ENCODE measurements around the gene MT1F. TPM values are rescaled to one million over a fixed set of nuclear protein-coding genes. Genes with fewer than 3 reads are reported as not detected.

Gene MT1F
- total RNA-seq, 1 experiment from 2014 or later: not detected

- H3K9me3 ChIP-seq (replicated peaks): no peaks in the 10 kb centered on the region
- DNase-seq (ENCODE audit: low read depth in 1 of 2, low spot score in 2 of 2): no peak
- peaks cover 12% of the 10 kb centered on the region for H3K4me1 ChIP-seq (replicated peaks)
- H3K27ac ChIP-seq: no peak overlapping the region
- H3K27me3 ChIP-seq (replicated peaks): peaks cover 7% of the 10 kb centered on the region
- no peak overlapping the region for H3K4me3 ChIP-seq
- no peaks in the 10 kb centered on the region for H3K36me3 ChIP-seq
These were observed 22.1 kb downstream of the MT1F start for GRCh38 chr16:56679818-56680217.

DNA sequence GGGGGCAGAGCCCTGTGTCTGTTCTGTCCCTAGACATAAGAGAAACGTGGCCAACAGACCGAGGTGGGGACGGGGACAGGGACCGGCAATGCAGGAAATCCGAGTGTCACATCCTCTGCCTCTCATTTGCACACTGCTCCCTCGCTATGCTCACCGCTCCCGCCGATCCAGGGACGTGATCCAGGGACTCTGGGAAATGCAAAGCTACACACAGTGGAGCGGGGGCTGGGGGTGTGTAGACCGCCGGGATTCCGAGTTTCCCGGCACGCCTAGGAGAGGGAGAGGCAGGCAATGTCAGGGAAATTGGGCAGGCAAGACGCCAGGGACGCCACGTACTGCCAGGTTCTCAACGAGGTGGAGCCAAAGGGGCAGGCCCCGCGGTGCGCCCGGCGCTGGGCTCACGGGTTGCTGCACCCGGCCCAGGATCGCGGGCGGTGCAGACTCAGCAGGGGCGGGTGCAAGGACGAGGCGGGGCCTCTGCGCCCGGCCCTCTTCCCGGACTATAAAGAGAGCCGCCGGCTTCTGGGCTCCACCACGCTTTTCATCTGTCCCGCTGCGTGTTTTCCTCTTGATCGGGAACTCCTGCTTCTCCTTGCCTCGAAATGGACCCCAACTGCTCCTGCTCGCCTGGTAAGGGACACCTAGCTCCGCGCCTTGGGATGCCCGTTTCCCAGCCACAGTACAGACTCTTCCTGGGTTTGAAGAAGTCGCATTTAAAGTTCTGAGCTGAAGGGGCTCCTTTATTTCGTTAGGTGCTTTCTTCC is 24.4 kb downstream of the MT1F start, which contains the start of gene MT1X:
Gene MT1X (plus strand): TSS at position 532 of the 764 bp plus-strand sequence. CDS start 71 bp downstream, at position 603.
- H3K36me3 ChIP-seq: no peaks in the 10 kb centered on the region
- H3K9me3 ChIP-seq (replicated peaks): 0 out of 2 replicates have a peak, but pooled peaks cover 4% of the 10 kb centered on the region
- peak; percentile 81 to 83 for DNase-seq (ENCODE audit: low read depth in 1 of 2, low spot score in 2 of 2)
- peaks cover under 1% of the 10 kb centered on the region; the same call in 1 of the 2 replicates for H3K27me3 ChIP-seq (replicated peaks)
- H3K27ac ChIP-seq: no peak within 1 kb of the TSS; the same call in 1 of the 2 replicates
- H3K4me1 ChIP-seq (replicated peaks): peaks cover 12% of the 10 kb centered on the region
- peak within 1 kb of the TSS; percentile 41 for H3K4me3 ChIP-seq

- Histone ChIP-seq H3K27ac (no peak overlapping the region; the same call in 1 of the 2 replicates), H3K9me3 (replicated peaks) (0 out of 2 replicates have a peak, but pooled peaks cover 4% of the 10 kb centered on the region)
- DNase-seq (ENCODE audit: low read depth in 1 of 2, low spot score in 2 of 2): no peak
These were observed 25.1 kb downstream of the MT1F start for GRCh38 chr16:56682703-56683397.

DNA sequence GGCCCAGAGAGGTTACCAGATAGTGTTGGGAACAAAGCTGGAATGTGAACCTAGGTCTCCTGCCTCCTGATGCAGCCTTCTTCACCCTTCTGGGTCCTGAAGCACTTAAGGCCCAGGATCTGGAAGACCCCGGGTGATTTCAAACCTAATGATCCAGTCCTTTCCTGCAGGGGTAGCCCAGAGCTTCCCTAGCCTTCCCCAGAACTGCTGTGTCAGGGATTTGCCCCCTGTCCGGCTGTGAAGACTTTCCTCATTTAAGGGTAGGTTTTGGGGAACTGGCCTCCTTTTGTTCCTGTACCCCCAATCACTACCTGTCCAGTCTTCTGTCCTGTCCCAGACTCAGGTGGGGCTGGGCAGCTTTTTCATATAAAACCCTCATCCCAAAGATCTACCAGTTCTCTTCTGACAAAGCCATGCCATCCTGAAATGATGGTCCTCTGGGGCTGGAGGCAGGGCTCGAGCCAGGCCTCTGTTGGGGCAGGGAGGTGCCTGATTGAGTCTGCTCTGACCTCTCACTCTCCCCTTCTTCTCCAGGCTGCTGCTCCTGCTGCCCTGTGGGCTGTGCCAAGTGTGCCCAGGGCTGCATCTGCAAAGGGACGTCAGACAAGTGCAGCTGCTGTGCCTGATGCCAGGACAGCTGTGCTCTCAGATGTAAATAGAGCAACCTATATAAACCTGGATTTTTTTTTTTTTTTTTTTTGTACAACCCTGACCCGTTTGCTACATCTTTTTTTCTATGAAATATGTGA is 25.8 kb downstream of the MT1F start:
- Histone ChIP-seq H3K9me3 (replicated peaks) (0 out of 2 replicates have a peak, but pooled peaks cover 4% of the 10 kb centered on the region), H3K27me3 (replicated peaks) (no peaks in the 10 kb centered on the region), H3K4me1 (replicated peaks) (peaks cover 12% of the 10 kb centered on the region), H3K36me3 (no peaks in the 10 kb centered on the region), H3K4me3 (no peak overlapping the region), H3K27ac (no peak overlapping the region)
- no peak for DNase-seq (ENCODE audit: low read depth in 1 of 2, low spot score in 2 of 2)

More at GRCh38 chr16:56682703-56683397, 25.1 kb downstream of the MT1F start:
- H3K4me3 ChIP-seq: peak overlapping the region; percentile 41
- no peaks in the 10 kb centered on the region for H3K36me3 ChIP-seq
- peaks cover 12% of the 10 kb centered on the region for H3K4me1 ChIP-seq (replicated peaks)
- no peaks in the 10 kb centered on the region for H3K27me3 ChIP-seq (replicated peaks)

GRCh38 chr16:56684256-56684925 is 26.6 kb downstream of the MT1F start:
- H3K9me3 ChIP-seq (replicated peaks): 0 out of 2 replicates have a peak, but pooled peaks cover 4% of the 10 kb centered on the region
- DNase-seq (ENCODE audit: low read depth in 1 of 2, low spot score in 2 of 2): no peak
- H3K4me3 ChIP-seq: no peak overlapping the region
- no peaks in the 10 kb centered on the region for H3K27me3 ChIP-seq (replicated peaks)
- H3K36me3 ChIP-seq: no peaks in the 10 kb centered on the region
- H3K4me1 ChIP-seq (replicated peaks): peaks cover 12% of the 10 kb centered on the region
- H3K27ac ChIP-seq: no peak overlapping the region

- no peaks in the 10 kb centered on the region for H3K27me3 ChIP-seq (replicated peaks)
- H3K27ac ChIP-seq: no peak overlapping the region
- H3K9me3 ChIP-seq (replicated peaks): 0 out of 2 replicates have a peak, but pooled peaks cover 4% of the 10 kb centered on the region
- peaks cover 12% of the 10 kb centered on the region for H3K4me1 ChIP-seq (replicated peaks)
- no peak for DNase-seq (ENCODE audit: low read depth in 1 of 2, low spot score in 2 of 2)
- H3K4me3 ChIP-seq: no peak overlapping the region
- H3K36me3 ChIP-seq: no peaks in the 10 kb centered on the region
These were observed 27.3 kb downstream of the MT1F start for GRCh38 chr16:56684926-56685590.

GRCh38 chr16:56686758-56687157 is 29.0 kb downstream of the MT1F start:
- peaks cover 11% of the 10 kb centered on the region for H3K4me1 ChIP-seq (replicated peaks)
- H3K4me3 ChIP-seq: no peak overlapping the region
- H3K27me3 ChIP-seq (replicated peaks): no peaks in the 10 kb centered on the region
- H3K9me3 ChIP-seq (replicated peaks): 0 out of 2 replicates have a peak, but pooled peaks cover 4% of the 10 kb centered on the region
- no peak overlapping the region for H3K27ac ChIP-seq
- DNase-seq (ENCODE audit: low read depth in 1 of 2, low spot score in 2 of 2): no peak
- no peaks in the 10 kb centered on the region for H3K36me3 ChIP-seq

DNA sequence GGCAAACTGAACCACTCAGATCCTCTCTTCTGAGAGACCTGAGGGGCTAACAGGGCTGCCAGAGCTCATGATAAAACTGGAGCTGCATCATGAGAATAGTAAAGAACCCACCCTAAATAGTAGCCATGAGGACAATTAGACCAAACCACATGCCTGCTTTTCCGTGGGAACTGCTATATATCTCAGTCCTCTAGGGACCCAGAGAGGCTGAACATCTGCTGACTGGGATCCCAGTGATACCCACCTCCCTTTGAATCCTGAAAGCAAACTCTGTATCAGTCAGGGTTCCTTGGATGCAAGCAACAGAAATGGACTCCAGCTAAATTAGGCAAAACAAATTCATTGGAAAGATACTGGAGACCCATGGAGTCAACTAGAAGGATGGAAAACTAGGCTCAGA is 31.0 kb downstream of the MT1F start:
- DNase-seq (ENCODE audit: low read depth in 1 of 2, low spot score in 2 of 2): no peak
- H3K27me3 ChIP-seq (replicated peaks): no peaks in the 10 kb centered on the region
- no peaks in the 10 kb centered on the region for H3K4me1 ChIP-seq (replicated peaks)
- H3K4me3 ChIP-seq: no peak overlapping the region
- H3K9me3 ChIP-seq (replicated peaks): 0 out of 2 replicates have a peak, but pooled peaks cover 4% of the 10 kb centered on the region
- H3K27ac ChIP-seq: no peak overlapping the region
- no peaks in the 10 kb centered on the region for H3K36me3 ChIP-seq

GRCh38 chr16:56689171-56689570 is 31.4 kb downstream of the MT1F start:
- no peaks in the 10 kb centered on the region for H3K4me1 ChIP-seq (replicated peaks)
- no peak overlapping the region for H3K27ac ChIP-seq
- no peak for DNase-seq (ENCODE audit: low read depth in 1 of 2, low spot score in 2 of 2)
- H3K9me3 ChIP-seq (replicated peaks): 0 out of 2 replicates have a peak, but pooled peaks cover 4% of the 10 kb centered on the region
- H3K36me3 ChIP-seq: no peaks in the 10 kb centered on the region
- no peaks in the 10 kb centered on the region for H3K27me3 ChIP-seq (replicated peaks)
- no peak overlapping the region for H3K4me3 ChIP-seq

DNA sequence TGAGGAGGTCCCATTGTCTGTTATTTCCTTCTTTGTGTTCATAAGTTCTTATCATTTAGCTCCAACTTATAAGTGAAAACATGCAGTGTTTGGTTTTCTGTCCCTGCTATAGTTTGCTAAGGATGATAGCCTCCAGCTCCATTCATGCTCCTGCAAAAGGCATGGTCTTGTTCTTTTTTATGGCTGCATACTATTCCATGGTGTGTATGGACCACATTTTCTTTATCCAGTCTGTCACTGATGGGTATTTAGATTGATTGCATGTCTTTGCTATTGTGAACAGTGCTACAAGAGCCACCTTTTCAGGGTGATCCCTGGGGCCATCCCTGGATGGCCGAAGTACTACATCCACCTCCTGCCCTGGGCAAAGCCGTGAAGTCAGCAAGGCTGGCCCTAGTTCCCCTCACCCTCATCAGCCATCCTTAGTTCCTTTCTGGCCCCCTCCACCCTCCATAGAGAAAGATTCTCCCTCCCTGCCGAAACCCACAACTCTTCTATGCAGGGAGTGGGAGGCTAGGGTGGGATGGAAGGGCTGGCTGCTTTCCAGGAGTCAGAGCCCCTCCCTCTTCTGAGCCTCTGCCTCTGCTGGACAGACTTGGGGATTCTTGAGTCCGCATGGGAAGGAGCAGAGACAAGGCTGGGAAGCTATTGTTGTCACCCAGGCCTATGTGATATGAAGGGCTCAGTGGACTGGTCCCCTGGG is 32.8 kb downstream of the MT1F start:
- H3K9me3 ChIP-seq (replicated peaks): 0 out of 2 replicates have a peak, but pooled peaks cover 4% of the 10 kb centered on the region
- no peak overlapping the region for H3K4me3 ChIP-seq

DNA sequence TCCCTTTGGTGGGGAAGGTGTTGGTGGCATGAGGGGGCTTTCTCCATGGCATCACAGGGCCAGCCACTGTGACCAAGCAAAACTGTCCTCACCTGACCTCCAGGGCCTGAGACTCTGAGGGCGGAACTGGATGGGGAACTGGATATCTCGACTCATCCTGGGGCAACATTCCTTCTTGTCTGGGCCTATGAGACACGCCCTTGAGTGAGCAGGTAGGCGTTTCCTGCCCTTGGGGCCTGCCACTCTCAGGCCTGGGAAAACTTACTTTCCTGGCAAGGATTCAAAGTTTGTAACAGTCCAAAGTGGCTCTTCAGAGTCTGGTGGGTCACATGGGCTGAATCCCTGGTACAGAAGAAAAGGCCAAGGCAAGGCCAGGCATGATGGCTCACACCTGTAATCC is 34.1 kb downstream of the MT1F start:
- Histone ChIP-seq H3K36me3 (no peaks in the 10 kb centered on the region), H3K4me3 (no peak overlapping the region), H3K4me1 (replicated peaks) (no peaks in the 10 kb centered on the region), H3K9me3 (replicated peaks) (0 out of 2 replicates have a peak, but pooled peaks cover 2% of the 10 kb centered on the region), H3K27me3 (replicated peaks) (no peaks in the 10 kb centered on the region), H3K27ac (no peak overlapping the region)
- no peak for DNase-seq (ENCODE audit: low read depth in 1 of 2, low spot score in 2 of 2)

More for the DNA sequence above, 32.8 kb downstream of the MT1F start:
- no peaks in the 10 kb centered on the region for H3K36me3 ChIP-seq
- no peak for DNase-seq (ENCODE audit: low read depth in 1 of 2, low spot score in 2 of 2)
- no peaks in the 10 kb centered on the region for H3K4me1 ChIP-seq (replicated peaks)
- H3K27me3 ChIP-seq (replicated peaks): no peaks in the 10 kb centered on the region
- no peak overlapping the region for H3K27ac ChIP-seq

DNA sequence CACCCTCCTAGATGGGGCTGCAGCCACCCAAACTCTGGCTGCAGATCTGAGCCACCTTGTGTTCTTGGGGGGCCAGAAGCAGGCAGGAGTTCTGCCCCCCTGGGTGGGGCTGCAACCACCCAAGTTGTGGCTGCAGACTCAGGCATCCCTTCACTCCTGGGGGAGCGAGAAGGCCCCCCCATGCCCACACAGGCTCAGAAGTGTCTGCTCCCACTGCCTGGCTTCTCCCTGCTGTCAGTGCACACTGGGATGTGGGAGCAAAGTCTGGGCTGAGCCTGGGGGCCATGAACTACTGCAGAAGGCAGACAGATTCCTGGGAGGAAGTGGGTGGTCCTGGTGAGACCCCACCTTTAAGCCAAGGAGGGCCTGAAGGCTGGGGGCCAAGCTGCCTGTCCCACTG is 37.5 kb downstream of the MT1F start:
- Histone ChIP-seq H3K4me3 (no peak overlapping the region), H3K4me1 (replicated peaks) (no peaks in the 10 kb centered on the region), H3K27ac (no peak overlapping the region), H3K36me3 (no peaks in the 10 kb centered on the region), H3K9me3 (replicated peaks) (no peaks in the 10 kb centered on the region), H3K27me3 (replicated peaks) (no peaks in the 10 kb centered on the region)
- no peak for DNase-seq (ENCODE audit: low read depth in 1 of 2, low spot score in 2 of 2)

Measured in SJSA1 (cell line).